H1 (cell line): Measurements from ENCODE around the gene MAPK8IP1. TPM values are rescaled to one million over a fixed set of nuclear protein-coding genes. Genes with fewer than 3 reads are reported as not detected.

ENCODE experiments used
- CTCF ChIA-PET: fragments of 300-600 bp; sonication (Branson Sonifier 250); formaldehyde crosslinking; loops from one replicate; lab custom pipeline; 2021; ENCODE audit not compliant: partially characterized antibody; lab: Charles Lee
- POLR2A ChIA-PET: fragments of 300-600 bp; sonication (Branson Sonifier 250); formaldehyde crosslinking; loops from one replicate; lab custom pipeline; 2021; ENCODE audit warnings: inconsistent platforms; ENCODE audit not compliant: partially characterized antibody; lab: Charles Lee
- DNase-seq, 2 experiments: peaks; one replicate each; pipeline versions ENCODE4 v3.0.0 to v3.0.0-alpha.2; 2010 to 2022; ENCODE audit warnings: low spot score in 2 of 2, low read depth in 1 of 2, mixed read lengths in 1 of 2
- FAIRE-seq: peaks from 2 replicates; lab custom pipeline; 2011; peaks lifted over from hg19 to GRCh38; lab: Jason Lieb, UNC
- H2AFZ ChIP-seq: 2 replicates; pipeline ENCODE4 v1.8.1; 2012; ENCODE audit warnings: low read length, inconsistent platforms
- H2AK5ac ChIP-seq: 2 replicates; pipeline ENCODE4 v1.6.1; 2013; ENCODE audit warnings: low read depth, low read length
- H2BK120ac ChIP-seq: replicated peaks from 2 replicates; pipeline ENCODE3; 2013; ENCODE audit warnings: low read depth, low read length, inconsistent platforms
- H2BK12ac ChIP-seq: 2 replicates; pipeline ENCODE4 v1.6.1; 2013; ENCODE audit warnings: low read depth, low read length
- H2BK15ac ChIP-seq: 2 replicates; pipeline ENCODE4 v1.6.1; 2013; ENCODE audit warnings: low read length
- H2BK20ac ChIP-seq: 2 replicates; pipeline ENCODE4 v1.6.1; 2013; ENCODE audit warnings: low read length
- H2BK5ac ChIP-seq: 2 replicates; pipeline ENCODE4 v1.6.1; 2013; ENCODE audit warnings: low read depth, low read length
- H3K14ac ChIP-seq: 2 replicates; pipeline ENCODE4 v1.6.1; 2013; ENCODE audit warnings: inconsistent platforms; ENCODE audit not compliant: insufficient read length
- H3K18ac ChIP-seq: 2 replicates; pipeline ENCODE4 v1.6.1; 2013; ENCODE audit warnings: low read length; ENCODE audit errors: extremely low read depth
- H3K23ac ChIP-seq: 2 replicates; pipeline ENCODE4 v1.6.1; 2013; ENCODE audit warnings: inconsistent platforms; ENCODE audit not compliant: insufficient read length
- H3K23me2 ChIP-seq: 2 replicates; pipeline ENCODE4 v1.6.1; 2013; ENCODE audit warnings: low read depth, low read length
- H3K27ac ChIP-seq: 2 replicates; pipeline ENCODE4 v1.6.1; 2011; ENCODE audit warnings: low read depth, low read length, inconsistent platforms
- H3K27me3 ChIP-seq, 4 experiments: replicated peaks in 1 of 4; 1 replicate in 1 of 4; 2 replicates in 3 of 4; pipeline versions ENCODE4 v1.6.1 to v1.8.1; 2011 to 2013; ENCODE audit warnings: low read length in 3 of 4, mild to moderate bottlenecking in 3 of 4, inconsistent platforms in 2 of 4, mixed read lengths in 2 of 4, moderate library complexity in 1 of 4; ENCODE audit not compliant: control insufficient read depth in 3 of 4, insufficient read depth in 3 of 4; ENCODE audit errors: extremely low read depth in 1 of 4
- H3K36me3 ChIP-seq, 4 experiments: 2 replicates each; pipeline versions ENCODE4 v1.6.1 to v1.8.1; 2011 to 2013; ENCODE audit warnings: mild to moderate bottlenecking in 4 of 4, low read length in 3 of 4, moderate library complexity in 2 of 4, control low read depth in 1 of 4, inconsistent platforms in 1 of 4; ENCODE audit not compliant: insufficient read depth in 4 of 4, control insufficient read depth in 2 of 4
- H3K4ac ChIP-seq: replicated peaks from 2 replicates; pipeline ENCODE3; 2013; ENCODE audit warnings: low read length, low read depth, mixed read lengths, inconsistent platforms; ENCODE audit not compliant: insufficient read length
- H3K4me1 ChIP-seq, 4 experiments: replicated peaks in 1 of 4; 1 replicate in 1 of 4; 2 replicates in 3 of 4; pipeline versions ENCODE4 v1.6.1 to v1.8.1; 2011 to 2013; ENCODE audit warnings: low read length in 3 of 4, inconsistent platforms in 2 of 4, mixed read lengths in 1 of 4; ENCODE audit not compliant: insufficient read depth in 4 of 4, control insufficient read depth in 3 of 4
- H3K4me2 ChIP-seq, 2 experiments: 2 replicates each; pipeline versions ENCODE4 v1.6.1 to v1.8.1; 2011 to 2013; ENCODE audit warnings: low read depth in 2 of 2, low read length in 2 of 2, control low read depth in 1 of 2, inconsistent platforms in 1 of 2, mild to moderate bottlenecking in 1 of 2; ENCODE audit not compliant: insufficient read depth in 1 of 2
- H3K4me3 ChIP-seq, 4 experiments: fragments of 200-600, 300-600 bp in 1 of 4; sonication (generic), shearing (Covaris generic), sonication (Bioruptor Twin) in 1 of 4; 2 replicates each; pipeline versions ENCODE4 v1.5.1 to v1.8.1; 2011 to 2016; ENCODE audit warnings: low read length in 4 of 4, low read depth in 3 of 4, control low read depth in 2 of 4, inconsistent platforms in 2 of 4, mild to moderate bottlenecking in 2 of 4, mixed read lengths in 1 of 4, moderate library complexity in 1 of 4; ENCODE audit not compliant: insufficient read depth in 2 of 4; ENCODE audit errors: extremely low read depth in 1 of 4
- H3K56ac ChIP-seq: replicated peaks from 2 replicates; pipeline ENCODE3; 2013; ENCODE audit warnings: low read depth, mild to moderate bottlenecking, mixed read lengths, low read length, inconsistent platforms; ENCODE audit not compliant: insufficient read length
- H3K79me1 ChIP-seq: 2 replicates; pipeline ENCODE4 v1.6.1; 2013; ENCODE audit warnings: low read depth, low read length, control low read depth
- H3K79me2 ChIP-seq, 2 experiments: 2 replicates each; pipeline versions ENCODE4 v1.6.1 to v1.8.1; 2012 to 2013; ENCODE audit warnings: low read length in 2 of 2, mild to moderate bottlenecking in 2 of 2, inconsistent platforms in 1 of 2; ENCODE audit not compliant: insufficient read depth in 2 of 2, control insufficient read depth in 1 of 2
- H3K9ac ChIP-seq, 4 experiments: replicated peaks in 1 of 4; 1 replicate in 1 of 4; 2 replicates in 3 of 4; pipeline versions ENCODE4 v1.6.1 to v1.8.1; 2011 to 2013; ENCODE audit warnings: low read depth in 3 of 4, low read length in 3 of 4, control low read depth in 2 of 4, mild to moderate bottlenecking in 2 of 4, moderate library complexity in 2 of 4, inconsistent platforms in 1 of 4; ENCODE audit errors: extremely low read depth in 1 of 4
- H3K9me3 ChIP-seq, 2 experiments: 2 replicates each; pipeline versions ENCODE4 v1.6.1 to v1.8.1; 2012 to 2013; ENCODE audit warnings: mild to moderate bottlenecking in 2 of 2, moderate library complexity in 2 of 2, control low read depth in 1 of 2, inconsistent platforms in 1 of 2, low read depth in 1 of 2, low read length in 1 of 2, mixed read lengths in 1 of 2; ENCODE audit not compliant: insufficient read depth in 2 of 2
- H4K20me1 ChIP-seq, 2 experiments: replicated peaks in 1 of 2; 2 replicates each; pipeline versions ENCODE3 to v1.8.1; 2011 to 2013; ENCODE audit warnings: inconsistent platforms in 2 of 2, low read length in 2 of 2, mild to moderate bottlenecking in 1 of 2; ENCODE audit not compliant: insufficient read depth in 2 of 2, control insufficient read depth in 1 of 2
- H4K5ac ChIP-seq: 2 replicates; pipeline ENCODE4 v1.6.1; 2013; ENCODE audit warnings: low read length, low read depth, mixed read lengths, inconsistent platforms; ENCODE audit not compliant: insufficient read length
- H4K8ac ChIP-seq: 2 replicates; pipeline ENCODE4 v1.8.0; 2013; ENCODE audit warnings: mild to moderate bottlenecking, moderate library complexity, low read length, inconsistent platforms; ENCODE audit not compliant: insufficient read depth; ENCODE audit errors: extremely low read depth
- H4K91ac ChIP-seq: replicated peaks from 2 replicates; pipeline ENCODE3; 2013; ENCODE audit warnings: low read length, mixed read lengths, inconsistent platforms; ENCODE audit not compliant: insufficient read length
- BCL11A ChIP-seq, 2 experiments: IDR thresholded peaks; one replicate each; pipeline ENCODE4 v1.6.1; 2011; ENCODE audit warnings: low read depth in 2 of 2, low read length in 2 of 2, mild to moderate bottlenecking in 2 of 2
- CHD2 ChIP-seq: IDR thresholded peaks from 2 replicates; pipeline ENCODE4 v1.6.1; 2012; ENCODE audit warnings: low read length, improper control_type of control experiment
- JUN ChIP-seq: IDR thresholded peaks from 2 replicates; pipeline ENCODE4 v1.6.1; 2011; ENCODE audit warnings: low read depth, mild to moderate bottlenecking, improper control_type of control experiment, low read length
- KDM5A ChIP-seq: fragments of 200-600 bp; IDR thresholded peaks from 2 replicates; pipeline ENCODE4 v1.7.1; 2012; ENCODE audit warnings: mild to moderate bottlenecking, low read length, inconsistent platforms, mixed read lengths
- MAFK ChIP-seq: IDR thresholded peaks from 2 replicates; pipeline ENCODE4 v1.6.1; 2012; ENCODE audit warnings: low read depth, mild to moderate bottlenecking, improper control_type of control experiment, low read length
- SP1 ChIP-seq: IDR thresholded peaks from 2 replicates; pipeline ENCODE4 v1.6.1; 2011; ENCODE audit warnings: low read depth, low read length
- SP4 ChIP-seq: IDR thresholded peaks from 2 replicates; pipeline ENCODE4 v1.6.1; 2012; ENCODE audit warnings: low read length, inconsistent platforms
- SRF ChIP-seq: IDR thresholded peaks from 2 replicates; pipeline ENCODE4 v1.6.1; 2011; ENCODE audit warnings: mild to moderate bottlenecking, low read depth, low read length, moderate library complexity
- SUZ12 ChIP-seq: fragments of 200-600 bp; sonication (generic); IDR thresholded peaks from 2 replicates; pipeline ENCODE4 v1.6.1; 2012; ENCODE audit warnings: mild to moderate bottlenecking, inconsistent platforms, low read length, moderate library complexity, mixed read lengths
- TAF7 ChIP-seq: optimal IDR thresholded peaks from 2 replicates; pipeline ENCODE3; 2011; ENCODE audit warnings: low read depth, mild to moderate bottlenecking, inconsistent platforms, low read length, moderate library complexity, borderline replicate concordance
- WGBS, 2 experiments: shearing (Covaris generic) in 1 of 2; methylation state at CpG; one replicate each; pipeline versions ENCODE4 v1.1.6 to v1.1.7; 2013 to 2015; ENCODE audit warnings: low lambda C conversion rate in 2 of 2, mixed read lengths in 2 of 2, inconsistent platforms in 1 of 2, low coverage in 1 of 2, missing lambda C conversion rate in 1 of 2; ENCODE audit not compliant: insufficient replicate concordance in 2 of 2, insufficient coverage in 1 of 2, insufficient read length in 1 of 2; ENCODE audit errors: extremely low coverage in 1 of 2, missing lambda C conversion rate in 1 of 2; 5-methylcytosine and 5-hydroxymethylcytosine counted together
- polyA plus RNA-seq, 7 experiments: library from polyadenylated mRNA; depleted of rRNA in 3 of 7; stranded (reverse) in 5 of 7; unstranded in 2 of 7; fragments of >200 nt in 5 of 7; fragments of 200-250 nt in 2 of 7; gene quantifications; 1 replicate in 5 of 7; 2 replicates in 1 of 7; 4 replicates in 1 of 7; pipeline versions ENCODE4 v1.2.1 to v1.2.3, GENCODE V29; 2011 to 2013; ENCODE audit warnings: missing spikeins in 2 of 7, mixed read lengths in 2 of 7
- total RNA-seq: library from RNA; stranded (reverse); fragmentation: NEBNext Ultra II Directional; extraction: Animal tissue kit (Norgen Biotek cat#: 25700); gene quantifications from 2 replicates; pipeline ENCODE4 v1.2.1, GENCODE V29; 2021
- TF ChIP-seq, protein P1 (sequence below): IDR thresholded peaks from 2 replicates; pipeline ENCODE4 v1.6.1; 2012; ENCODE audit warnings: inconsistent platforms
- TF ChIP-seq, protein P2 (sequence below): IDR thresholded peaks from 2 replicates; pipeline ENCODE4 v1.6.1; 2012; ENCODE audit warnings: inconsistent platforms

Gene MAPK8IP1
- total and polyA plus RNA-seq, 2 of the 8 experiments (the other 6 are each of a cell fraction or from before 2014, with no cell fraction given), result 32.4 to 40.1 TPM

DNA sequence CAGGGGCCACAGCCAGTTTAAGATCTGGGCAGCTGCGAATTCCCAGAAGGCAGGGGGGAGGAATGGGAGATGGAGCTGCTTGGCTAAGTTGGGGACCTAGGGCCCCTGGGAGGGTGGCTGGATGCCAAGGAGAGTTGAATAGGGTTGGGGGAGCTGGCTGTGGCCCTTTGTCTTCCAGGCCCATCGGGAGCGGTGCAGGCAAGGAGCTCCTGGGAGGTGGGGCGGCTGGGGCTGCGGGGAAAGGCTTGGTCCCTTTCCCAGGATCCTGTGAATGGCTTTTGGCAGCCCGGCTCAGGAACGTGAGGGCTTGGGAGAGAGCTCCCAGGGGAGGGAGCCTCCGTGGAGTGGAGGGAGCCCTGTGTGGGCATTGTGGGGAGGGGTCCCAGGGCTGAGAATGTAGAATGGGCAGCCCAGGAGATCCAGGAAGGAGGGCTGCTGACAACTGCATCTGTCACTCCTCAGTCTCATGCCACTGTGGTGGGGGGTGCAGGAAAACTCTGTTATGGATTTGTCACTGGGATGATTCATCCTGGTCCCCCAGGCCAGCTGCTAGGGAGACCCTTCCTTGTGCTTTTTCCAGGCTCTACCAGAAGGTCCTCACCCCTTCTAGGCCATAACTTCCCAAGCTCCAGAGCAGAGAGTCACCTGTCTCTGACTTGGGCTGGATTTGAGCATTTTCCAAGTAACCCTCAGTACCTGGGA, 15.6 kb downstream of the MAPK8IP1 start:
- Histone ChIP-seq H2BK5ac (no peak overlapping the region), H3K4me2 (peak overlapping the region; percentile 74 to 84), H3K79me1 (peaks cover 2% of the 10 kb centered on the region), H3K18ac (no peak overlapping the region; the same call in 1 of the 2 replicates), H4K20me1 (peaks cover 10 to 20% of the 10 kb centered on the region in 2 experiments), H3K4ac (no peak overlapping the region), H2AK5ac (no peak overlapping the region), H4K8ac (no peak overlapping the region), H3K79me2 (no peaks in the 10 kb centered on the region), H3K9me3 (no peaks in the 10 kb centered on the region), H2BK20ac (no peak overlapping the region), H3K23ac (no peak overlapping the region), H4K91ac (no peak overlapping the region), H3K27ac (no peak overlapping the region), H3K23me2 (peaks cover 8% of the 10 kb centered on the region), H4K5ac (no peak overlapping the region), H3K4me3 (peak overlapping the region; percentile 50 to 66 (median 59); a peak in 7 of 8 replicates), H3K14ac (no peak overlapping the region), H3K4me1 (peaks cover 0 to 26% (median 16%) of the 10 kb centered on the region in 4 experiments; a peak in 5 of 7 replicates), H3K56ac (no peak overlapping the region), H3K36me3 (peaks cover 6 to 17% (median 15%) of the 10 kb centered on the region in 4 experiments; a peak in 6 of 8 replicates), H3K27me3 (peaks cover 0 to 5% (median 2%) of the 10 kb centered on the region in 4 experiments; a peak in 1 of 7 replicates), H2AFZ (no peak overlapping the region), H2BK12ac (no peak overlapping the region), H3K9ac (peak overlapping the region in 1 of 4 experiments; percentile 11; a peak in 2 of 7 replicates), H2BK15ac (no peak overlapping the region), H2BK120ac (no peak overlapping the region)
- POLR2A ChIA-PET, result interaction anchor here (0.6 to 1.9 kb wide), 10 partner anchors 8 to 97 kb away, joined by 3 to 11 read pairs (median 4); partner anchors contain the start of gene LARGE2
- 44% methylated on average over 7 of the region's 8 CpGs; no CpG with 5 or more reads in 1 of the 2 experiments for WGBS, 2 experiments
- no peak for DNase-seq
- no peak for FAIRE-seq
- CTCF ChIA-PET, result interaction anchor here (0.6 to 1.8 kb wide), 5 partner anchors 8 to 617 kb away, joined by 3 to 10 read pairs (median 4); no protein-coding TSS in a partner anchor
- no peak for TF ChIP-seq JUN
- no peak for TF ChIP-seq KDM5A
- TF ChIP-seq, protein P1, sequence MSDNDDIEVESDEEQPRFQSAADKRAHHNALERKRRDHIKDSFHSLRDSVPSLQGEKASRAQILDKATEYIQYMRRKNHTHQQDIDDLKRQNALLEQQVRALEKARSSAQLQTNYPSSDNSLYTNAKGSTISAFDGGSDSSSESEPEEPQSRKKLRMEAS, result no peak
- TF ChIP-seq CHD2, result no peak
- TF ChIP-seq SP1, result no peak
- no peak for TF ChIP-seq SUZ12
- TF ChIP-seq SRF, result no peak
- TF ChIP-seq, protein P2, sequence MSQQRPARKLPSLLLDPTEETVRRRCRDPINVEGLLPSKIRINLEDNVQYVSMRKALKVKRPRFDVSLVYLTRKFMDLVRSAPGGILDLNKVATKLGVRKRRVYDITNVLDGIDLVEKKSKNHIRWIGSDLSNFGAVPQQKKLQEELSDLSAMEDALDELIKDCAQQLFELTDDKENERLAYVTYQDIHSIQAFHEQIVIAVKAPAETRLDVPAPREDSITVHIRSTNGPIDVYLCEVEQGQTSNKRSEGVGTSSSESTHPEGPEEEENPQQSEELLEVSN, result no peak
- no peak for TF ChIP-seq MAFK
- TF ChIP-seq SP4, result no peak
- no peak for TF ChIP-seq TAF7
- no peak for TF ChIP-seq BCL11A (IDR thresholded peaks at IDR 0.05; ENCODE audit: low read depth in 2 of 2, low read length in 2 of 2)
